OCI-LY3 (cell line): ENCODE data around the gene SSX2IP.

Experiments
- EZH2phosphoT487 ChIP-seq: fragments of 200-600 bp; shearing (Covaris generic); IDR thresholded peaks from 2 replicates; pipeline ENCODE4 v1.6.1; 2018; ENCODE audit warnings: antibody characterized with exemption, mixed run types, low read depth
- TF ChIP-seq, protein P1 (sequence below): fragments of 200-600, 300-600 bp; sonication (generic); IDR thresholded peaks from 2 replicates; pipeline ENCODE4 v1.5.1; 2014; ENCODE audit warnings: antibody characterized with exemption, low read length, low read depth

DNA sequence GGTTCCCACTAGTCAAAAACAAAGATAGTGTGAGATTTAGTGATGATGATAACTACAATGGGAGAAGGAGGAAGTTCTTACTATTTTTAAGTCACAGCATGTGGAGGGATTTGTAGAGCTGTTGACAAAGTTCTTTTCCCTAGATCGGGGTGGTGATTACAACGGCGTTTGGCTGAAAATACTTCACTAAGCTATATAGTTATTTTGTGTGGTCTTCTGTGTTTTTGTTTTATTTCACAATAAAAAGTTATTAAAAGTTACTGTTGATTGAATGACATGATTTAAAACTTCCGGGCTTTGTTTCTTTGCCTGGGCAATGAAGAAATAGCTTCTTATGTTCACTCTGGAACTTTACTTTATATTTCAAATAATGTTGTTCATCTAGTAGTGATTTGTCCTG lies 47.3 kb upstream of the SSX2IP start:
- TF ChIP-seq, protein P1, sequence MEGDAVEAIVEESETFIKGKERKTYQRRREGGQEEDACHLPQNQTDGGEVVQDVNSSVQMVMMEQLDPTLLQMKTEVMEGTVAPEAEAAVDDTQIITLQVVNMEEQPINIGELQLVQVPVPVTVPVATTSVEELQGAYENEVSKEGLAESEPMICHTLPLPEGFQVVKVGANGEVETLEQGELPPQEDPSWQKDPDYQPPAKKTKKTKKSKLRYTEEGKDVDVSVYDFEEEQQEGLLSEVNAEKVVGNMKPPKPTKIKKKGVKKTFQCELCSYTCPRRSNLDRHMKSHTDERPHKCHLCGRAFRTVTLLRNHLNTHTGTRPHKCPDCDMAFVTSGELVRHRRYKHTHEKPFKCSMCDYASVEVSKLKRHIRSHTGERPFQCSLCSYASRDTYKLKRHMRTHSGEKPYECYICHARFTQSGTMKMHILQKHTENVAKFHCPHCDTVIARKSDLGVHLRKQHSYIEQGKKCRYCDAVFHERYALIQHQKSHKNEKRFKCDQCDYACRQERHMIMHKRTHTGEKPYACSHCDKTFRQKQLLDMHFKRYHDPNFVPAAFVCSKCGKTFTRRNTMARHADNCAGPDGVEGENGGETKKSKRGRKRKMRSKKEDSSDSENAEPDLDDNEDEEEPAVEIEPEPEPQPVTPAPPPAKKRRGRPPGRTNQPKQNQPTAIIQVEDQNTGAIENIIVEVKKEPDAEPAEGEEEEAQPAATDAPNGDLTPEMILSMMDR: no peak
- no peak for TF ChIP-seq EZH2phosphoT487
